Memory B cell (primary cell): ENCODE results near the gene MSL2.

ENCODE experiments used
- ATAC-seq: fragments of 150-1000 bp; cut with Tn5 transposase; 2 replicates; pipeline ENCODE4 v1.10.0; 2021; ENCODE audit warnings: low read depth, mild to moderate bottlenecking, moderate library complexity
- DNase-seq, 2 donors: peaks; one replicate each; pipeline ENCODE4 v3.0.0; 2022; ENCODE audit warnings: low spot score in 2 of 2
- H3K27ac Mint-ChIP-seq: one replicate; pipeline ENCODE4 v1.8.0; 2022; ENCODE audit warnings: mild to moderate bottlenecking, moderate library complexity, mixed read lengths
- H3K27me3 Mint-ChIP-seq: one replicate; pipeline ENCODE4 v1.8.0; 2022; ENCODE audit warnings: mixed read lengths
- H3K36me3 Mint-ChIP-seq: one replicate; pipeline ENCODE4 v1.8.0; 2022; ENCODE audit warnings: mild to moderate bottlenecking, mixed read lengths
- H3K4me1 Mint-ChIP-seq: one replicate; pipeline ENCODE4 v1.8.0; 2022; ENCODE audit warnings: mixed read lengths
- H3K4me3 Mint-ChIP-seq: one replicate; pipeline ENCODE4 v1.8.0; 2022; ENCODE audit warnings: mild to moderate bottlenecking, moderate library complexity, mixed read lengths
- H3K9me3 Mint-ChIP-seq: one replicate; pipeline ENCODE4 v1.8.0; 2022; ENCODE audit warnings: mixed read lengths

The MSL2 gene

DNA sequence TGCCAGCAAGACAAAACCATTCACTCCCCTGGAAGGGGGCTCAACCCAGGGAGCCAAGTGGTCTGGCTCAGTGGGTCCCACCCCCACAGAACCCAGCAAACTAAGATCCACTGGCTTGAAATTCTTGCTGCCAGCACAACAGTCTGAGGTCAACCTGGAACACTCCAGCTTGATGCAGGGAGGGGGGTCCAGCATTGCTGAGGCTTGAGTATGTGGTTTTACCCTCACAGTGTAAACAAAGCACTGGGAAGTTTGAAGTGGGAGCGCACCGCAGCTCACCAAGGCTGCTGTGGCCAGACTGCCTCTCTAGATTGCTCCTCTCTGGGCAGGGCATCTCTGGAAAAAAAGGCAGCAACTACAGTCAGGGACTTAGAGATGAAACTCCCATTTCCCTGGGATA, 81.7 kb downstream of the MSL2 start:
- Mint-ChIP-seq H3K9me3 (peaks cover 4% of the 10 kb centered on the region), H3K36me3 (peaks cover 13% of the 10 kb centered on the region), H3K4me3 (no peak overlapping the region), H3K4me1 (peaks cover 8% of the 10 kb centered on the region), H3K27ac (no peak overlapping the region), H3K27me3 (peaks cover 7% of the 10 kb centered on the region)
- ATAC-seq (no peak), DNase-seq (no peak)

DNA sequence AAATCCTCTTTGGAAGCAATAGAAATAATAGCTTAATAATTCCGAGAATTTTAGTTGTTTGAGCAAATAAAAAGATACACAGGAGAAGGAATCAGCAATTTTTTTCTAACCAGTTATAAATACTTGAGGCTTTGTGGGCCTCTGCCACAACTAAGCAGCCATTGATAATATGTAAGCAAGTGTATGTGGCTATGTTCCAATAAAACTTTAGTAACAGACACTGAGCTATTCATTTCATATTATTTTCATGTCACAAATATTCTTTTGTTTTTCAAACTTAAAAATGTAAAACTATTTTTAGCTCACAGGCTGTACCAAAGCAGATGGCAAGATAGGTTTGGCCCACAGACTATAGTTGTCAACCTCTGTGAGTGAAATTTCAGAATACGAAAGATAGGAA, 85.7 kb downstream of the MSL2 start:
- Mint-ChIP-seq H3K4me1 (peaks cover 9% of the 10 kb centered on the region), H3K36me3 (peaks cover 7% of the 10 kb centered on the region), H3K9me3 (no peaks in the 10 kb centered on the region), H3K4me3 (no peak overlapping the region), H3K27me3 (peaks cover 1% of the 10 kb centered on the region), H3K27ac (no peak overlapping the region)
- ATAC-seq (no peak), DNase-seq (no peak)

DNA sequence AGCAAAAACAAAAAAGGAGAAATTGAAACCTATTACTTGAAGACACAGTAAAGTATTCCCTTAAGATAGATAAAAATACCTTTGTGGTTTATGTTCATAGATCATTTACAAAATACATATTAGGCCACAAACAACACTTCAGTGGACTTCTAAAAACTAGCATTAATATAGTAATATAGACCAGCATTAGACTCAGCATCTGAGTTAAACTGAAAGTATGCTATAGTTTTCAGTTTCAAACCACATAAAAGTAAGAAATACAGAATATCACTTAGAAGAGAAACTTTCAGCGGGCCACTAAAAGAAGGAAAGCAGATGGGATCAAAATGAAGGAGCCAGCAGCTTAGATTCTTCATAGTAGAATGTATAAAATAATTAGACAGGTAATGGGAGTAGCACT, 86.6 kb downstream of the MSL2 start:
- ATAC-seq: no peak
- peaks cover 6% of the 10 kb centered on the region for H3K36me3 Mint-ChIP-seq
- no peak overlapping the region for H3K27ac Mint-ChIP-seq
- H3K4me1 Mint-ChIP-seq: peaks cover 13% of the 10 kb centered on the region
- peaks cover 1% of the 10 kb centered on the region for H3K27me3 Mint-ChIP-seq
- DNase-seq: no peak
- no peak overlapping the region for H3K4me3 Mint-ChIP-seq
- no peaks in the 10 kb centered on the region for H3K9me3 Mint-ChIP-seq

DNA sequence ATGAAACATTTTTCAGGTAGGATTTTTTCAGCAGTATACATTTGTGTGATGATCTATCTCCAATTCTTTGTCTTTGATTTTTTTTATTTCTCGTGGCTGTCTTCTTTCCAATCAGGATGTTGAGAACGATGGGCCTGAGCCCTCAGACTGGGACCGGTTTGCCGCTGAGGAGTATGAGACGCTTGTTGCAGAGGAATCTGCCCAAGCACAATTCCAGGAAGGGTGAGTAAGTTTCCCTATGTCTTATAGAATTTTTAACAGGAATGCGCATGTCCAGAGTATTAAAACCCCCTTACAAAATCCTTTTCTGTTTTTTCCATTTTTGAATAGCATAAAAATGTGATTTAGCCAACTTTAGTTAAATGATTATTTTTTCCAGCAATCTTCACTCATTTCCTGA, 90.0 kb downstream of the MSL2 start:
- H3K27me3 Mint-ChIP-seq: no peaks in the 10 kb centered on the region
- peaks cover 2% of the 10 kb centered on the region for H3K36me3 Mint-ChIP-seq
- no peak for DNase-seq
- ATAC-seq: no peak
- peaks cover 13% of the 10 kb centered on the region for H3K4me1 Mint-ChIP-seq
- no peak overlapping the region for H3K27ac Mint-ChIP-seq
- no peak overlapping the region for H3K4me3 Mint-ChIP-seq
- no peaks in the 10 kb centered on the region for H3K9me3 Mint-ChIP-seq

DNA sequence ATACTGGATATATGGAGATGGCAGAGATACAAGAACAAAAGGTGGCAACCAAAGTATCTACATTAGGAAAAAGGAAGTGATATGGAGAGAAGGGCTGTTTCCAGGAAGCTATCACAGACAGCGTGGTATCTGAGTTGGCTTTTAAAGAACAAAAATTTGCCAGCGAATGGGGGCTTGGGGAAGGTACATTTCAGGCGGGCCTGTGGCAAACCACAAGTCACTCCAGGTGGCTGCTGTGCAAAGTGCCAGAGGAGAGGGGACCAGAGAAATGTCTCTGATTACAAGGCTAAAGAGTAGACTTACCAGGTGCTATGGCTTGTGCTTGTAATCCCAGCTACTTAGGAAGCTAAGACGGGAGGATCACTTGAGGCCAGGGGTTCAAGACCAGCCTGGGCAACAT, 91.1 kb downstream of the MSL2 start:
- Mint-ChIP-seq H3K4me1 (peaks cover 13% of the 10 kb centered on the region), H3K4me3 (no peak overlapping the region), H3K27me3 (no peaks in the 10 kb centered on the region), H3K9me3 (no peaks in the 10 kb centered on the region), H3K36me3 (peaks cover 1% of the 10 kb centered on the region), H3K27ac (no peak overlapping the region)
- ATAC-seq (no peak), DNase-seq (no peak)
